Body of pancreas (tissue), 4 donors: ENCODE data around the gene ANKS1B. TPM values are rescaled to one million over a fixed set of nuclear protein-coding genes. Genes with fewer than 3 reads are reported as not detected.

ENCODE experiments used
- ATAC-seq: fragments of 150-250 bp; one replicate; pipeline ENCODE4 v1.9.1; 2016
- DNase-seq, 4 donors: peaks; one replicate each; pipeline ENCODE4 v3.0.0-alpha.2; 2019
- H3K27ac ChIP-seq, 4 donors: fragments of 200-600 bp; sonication (generic); 1 replicate in 3 of 4; 2 replicates in 1 of 4; pipeline versions ENCODE4 v1.5.1 to v1.6.1; 2016 to 2019; ENCODE audit warnings: mild to moderate bottlenecking in 1 of 4, mixed read lengths in 1 of 4, moderate library complexity in 1 of 4
- H3K27me3 ChIP-seq, 2 donors: fragments of 200-600 bp; sonication (generic); one replicate each; pipeline ENCODE4 v1.6.0; 2016; ENCODE audit warnings: mild to moderate bottlenecking in 1 of 2
- H3K36me3 ChIP-seq, 2 donors: fragments of 200-600 bp; sonication (generic); replicated peaks in 1 of 2; 2 replicates each; pipeline ENCODE4 v1.5.1; 2016; ENCODE audit warnings: low read depth in 2 of 2; ENCODE audit not compliant: insufficient read depth in 1 of 2
- H3K4me1 ChIP-seq: fragments of 200-600 bp; sonication (generic); one replicate; pipeline ENCODE4 v1.6.0; 2016
- H3K4me3 ChIP-seq, 2 donors: fragments of 200-600 bp; sonication (generic); 1 replicate in 1 of 2; 2 replicates in 1 of 2; pipeline ENCODE4 v1.5.1; 2016 to 2019
- H3K9me3 ChIP-seq, 3 donors: fragments of 200-600 bp; sonication (generic); 1 replicate in 2 of 3; 2 replicates in 1 of 3; pipeline ENCODE4 v1.5.1; 2016
- CTCF ChIP-seq, 7 experiments: fragments of 450-650 bp in 4 of 7; fragments of 200-600 bp in 3 of 7; sonication (generic) in 3 of 7; IDR thresholded peaks; one replicate each; pipeline ENCODE4 v1.5.1; 2016 to 2019; ENCODE audit warnings: antibody characterized with exemption in 7 of 7
- POLR2A ChIP-seq, 3 donors: fragments of 450-650 bp; IDR thresholded peaks; one replicate each; pipeline ENCODE4 v1.6.1; 2016; ENCODE audit warnings: antibody characterized with exemption in 3 of 3, mild to moderate bottlenecking in 2 of 3
- WGBS, 2 donors: methylation state at CpG; one replicate each; pipeline ENCODE4 v1.1.5; 2017; 5-methylcytosine and 5-hydroxymethylcytosine counted together
- intact Hi-C: fragments of 100-400 bp; cut with DNase I; formaldehyde crosslinking; loops from one replicate; pipeline ENCODE4 v1.15.1; 2023
- total RNA-seq, 2 donors: library from RNA; depleted of rRNA; stranded (reverse); fragments of >200 nt; gene quantifications; one replicate each; pipeline ENCODE4 v1.1.0, GENCODE V29; 2016

Gene ANKS1B
- 10 to 100 TPM in 1 of 2 donors, 1 to 10 TPM in 1; 2.1 to 10.2 TPM for total RNA-seq

- ATAC-seq (peak; percentile 79), DNase-seq (peak; percentile 36 to 74 (median 51))
- H3K27ac ChIP-seq, result peak within 1 kb of the TSS in 2 of 4 donors; percentile 30 to 34
- no peaks in the 10 kb centered on the region for H3K36me3 ChIP-seq
- 1% methylated on average over 10 to 73 of the region's 98 CpGs for WGBS, 2 donors
- intact Hi-C loops, result no loop called here
- H3K4me1 ChIP-seq, result peaks cover 4% of the 10 kb centered on the region
- peak within 1 kb of the TSS in 1 of 2 donors; percentile 39 for H3K4me3 ChIP-seq
- H3K9me3 ChIP-seq, result no peaks in the 10 kb centered on the region
- H3K27me3 ChIP-seq, result no peaks in the 10 kb centered on the region
- no peak for TF ChIP-seq POLR2A (IDR thresholded peaks at IDR 0.05)
- no peak for TF ChIP-seq CTCF (IDR thresholded peaks at IDR 0.05)
These were observed at the start of gene ANKS1B for GRCh38 chr12:99984271-99985128. TSS of gene ANKS1B (minus strand) at chr12:99984936. CDS start at chr12:99984237, 699 bp downstream.

GRCh38 chr12:100031836-100032235 lies 47.1 kb upstream of the ANKS1B start:
- DNase-seq, result no peak
- no peaks in the 10 kb centered on the region for H3K4me1 ChIP-seq
- TF ChIP-seq POLR2A (IDR thresholded peaks at IDR 0.05) (no peak), CTCF (IDR thresholded peaks at IDR 0.05) (no peak)
- ATAC-seq, result no peak
- no peaks in the 10 kb centered on the region for H3K36me3 ChIP-seq
- H3K27me3 ChIP-seq, result no peaks in the 10 kb centered on the region
- no peaks in the 10 kb centered on the region for H3K9me3 ChIP-seq
- intact Hi-C loops, result no loop called here
- WGBS, 2 donors, result 89 to 100% methylated on average over 2 of the region's 2 CpGs
- no peak overlapping the region for H3K27ac ChIP-seq
- H3K4me3 ChIP-seq, result no peak overlapping the region

- Histone ChIP-seq H3K4me3 (no peak overlapping the region), H3K4me1 (no peaks in the 10 kb centered on the region), H3K27ac (no peak overlapping the region), H3K36me3 (no peaks in the 10 kb centered on the region), H3K27me3 (no peaks in the 10 kb centered on the region), H3K9me3 (no peaks in the 10 kb centered on the region)
- DNase-seq (no peak), ATAC-seq (no peak)
- 63 to 66% methylated on average over 3 of the region's 3 CpGs for WGBS, 2 donors
- TF ChIP-seq CTCF (IDR thresholded peaks at IDR 0.05) (no peak), POLR2A (IDR thresholded peaks at IDR 0.05) (no peak)
- intact Hi-C loops, result no loop called here
These were observed 42.9 kb upstream of the ANKS1B start for GRCh38 chr12:100027671-100028070.

GRCh38 chr12:100026241-100026640 lies 41.5 kb upstream of the ANKS1B start:
- 74 to 89% methylated on average over 1 of the region's 1 CpG for WGBS, 2 donors
- intact Hi-C loops, result no loop called here
- ATAC-seq (no peak), DNase-seq (no peak)
- H3K27ac ChIP-seq, result no peak overlapping the region
- no peaks in the 10 kb centered on the region for H3K4me1 ChIP-seq
- no peak for TF ChIP-seq CTCF (IDR thresholded peaks at IDR 0.05)
- no peak for TF ChIP-seq POLR2A (IDR thresholded peaks at IDR 0.05)
- no peaks in the 10 kb centered on the region for H3K36me3 ChIP-seq
- no peak overlapping the region for H3K4me3 ChIP-seq
- no peaks in the 10 kb centered on the region for H3K27me3 ChIP-seq
- H3K9me3 ChIP-seq, result no peaks in the 10 kb centered on the region
